NCI-H146 treated with DMSO at 0.1 percent for 48 hours (cell line): ENCODE measurements around the gene POU3F4.

Experiments
- DNase-seq: peaks from one replicate; lab custom pipeline; 2025; ENCODE audit not compliant: unreplicated experiment; lab: John Stamatoyannopoulos, UW

Gene POU3F4

DNA sequence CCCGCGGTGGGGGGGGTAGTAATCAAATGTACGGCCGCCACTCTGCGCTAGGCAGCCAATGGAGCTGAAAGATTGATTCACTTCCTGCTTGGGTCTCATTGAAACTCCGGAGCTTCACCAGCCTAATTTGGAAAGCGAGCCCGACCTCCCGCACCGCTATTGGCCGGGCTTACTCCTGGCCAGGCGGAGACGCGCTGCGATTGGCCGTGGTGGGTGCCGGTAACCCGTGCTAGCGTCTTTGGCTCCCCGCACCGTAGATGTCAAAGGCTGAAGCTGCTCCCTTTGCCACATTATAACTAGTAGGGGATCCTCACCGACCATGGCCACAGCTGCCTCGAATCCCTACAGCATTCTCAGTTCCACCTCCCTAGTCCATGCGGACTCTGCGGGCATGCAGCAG is at the start of gene POU3F4:
POU3F4 (plus strand) TSS at position 285 of the 400 bp plus-strand sequence; CDS start at position 320, 35 bp downstream.
- DNase-seq: no peak

GRCh38 chrX:83469551-83469950 is 38.5 kb upstream of the POU3F4 start:
- no peak for DNase-seq

GRCh38 chrX:83495898-83496297 is 12.2 kb upstream of the POU3F4 start:
- no peak for DNase-seq

GRCh38 chrX:83501003-83501402 is 7.1 kb upstream of the POU3F4 start:
- DNase-seq: no peak

- DNase-seq: no peak
Measured at GRCh38 chrX:83501530-83501929, 6.6 kb upstream of the POU3F4 start.

- DNase-seq: no peak
Measured at GRCh38 chrX:83504721-83505479, 3.2 kb upstream of the POU3F4 start.

DNA sequence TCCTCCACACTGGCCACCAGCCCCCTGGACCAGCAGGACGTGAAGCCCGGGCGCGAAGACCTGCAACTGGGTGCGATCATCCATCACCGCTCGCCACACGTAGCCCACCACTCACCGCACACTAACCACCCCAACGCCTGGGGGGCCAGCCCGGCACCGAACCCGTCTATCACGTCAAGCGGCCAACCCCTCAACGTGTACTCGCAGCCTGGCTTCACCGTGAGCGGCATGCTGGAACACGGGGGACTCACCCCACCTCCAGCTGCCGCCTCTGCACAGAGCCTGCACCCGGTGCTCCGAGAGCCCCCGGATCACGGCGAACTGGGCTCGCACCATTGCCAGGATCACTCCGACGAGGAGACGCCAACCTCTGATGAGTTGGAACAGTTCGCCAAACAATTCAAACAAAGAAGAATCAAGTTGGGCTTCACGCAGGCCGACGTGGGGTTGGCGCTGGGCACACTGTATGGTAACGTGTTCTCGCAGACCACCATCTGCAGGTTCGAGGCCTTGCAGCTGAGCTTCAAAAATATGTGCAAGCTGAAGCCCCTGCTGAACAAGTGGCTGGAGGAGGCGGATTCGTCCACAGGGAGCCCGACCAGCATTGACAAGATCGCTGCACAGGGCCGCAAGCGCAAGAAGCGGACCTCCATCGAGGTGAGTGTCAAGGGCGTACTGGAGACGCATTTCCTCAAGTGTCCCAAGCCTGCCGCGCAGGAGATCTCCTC is 600 bp downstream of the POU3F4 start:
- DNase-seq: no peak

DNA sequence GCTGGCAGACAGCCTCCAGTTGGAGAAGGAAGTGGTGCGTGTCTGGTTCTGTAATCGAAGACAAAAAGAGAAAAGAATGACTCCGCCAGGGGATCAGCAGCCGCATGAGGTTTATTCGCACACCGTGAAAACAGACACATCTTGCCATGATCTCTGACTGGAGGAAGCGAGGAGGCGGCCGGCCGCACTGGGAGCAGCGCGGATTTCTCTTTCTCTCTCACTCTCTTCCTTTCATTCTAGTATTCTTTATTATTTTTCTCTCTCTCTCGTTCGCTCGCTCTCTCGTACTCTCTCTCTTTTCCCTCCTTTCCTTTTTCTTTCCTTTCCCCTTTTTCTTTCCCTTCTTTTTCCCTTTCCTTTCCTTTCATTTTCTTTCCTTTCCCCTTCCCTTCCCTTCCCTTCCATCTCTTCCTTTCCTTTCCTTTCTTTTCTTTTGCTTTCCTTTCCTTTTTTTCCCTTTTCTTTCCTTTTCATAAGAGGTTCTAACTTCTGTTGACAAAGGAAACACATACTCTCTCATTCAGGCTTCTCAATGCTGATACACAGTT is 1.2 kb downstream of the POU3F4 start:
- no peak for DNase-seq

GRCh38 chrX:83510510-83511062 is 2.5 kb downstream of the POU3F4 start:
- DNase-seq: no peak

GRCh38 chrX:83511208-83511607 is 3.1 kb downstream of the POU3F4 start:
- DNase-seq: no peak

DNA sequence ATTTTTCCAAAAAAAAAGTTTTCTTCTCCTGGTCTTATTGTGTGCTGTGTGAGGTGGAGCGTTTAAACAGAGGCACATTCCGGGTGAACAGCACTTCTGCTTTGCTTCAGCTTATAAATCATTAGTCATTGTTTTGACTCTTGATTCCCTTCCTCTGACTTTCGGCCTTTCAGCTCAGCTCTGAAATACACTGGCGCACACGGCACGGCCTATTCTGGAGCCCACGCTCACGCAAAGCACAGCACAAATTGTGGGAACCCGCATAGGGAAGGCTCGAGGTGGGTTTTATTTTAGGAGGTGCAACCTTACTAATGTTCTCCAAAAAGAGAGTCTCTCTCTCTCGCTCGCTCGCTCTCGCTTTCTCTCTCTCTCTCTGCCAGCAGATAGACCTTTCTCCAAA is 4.0 kb downstream of the POU3F4 start:
- no peak for DNase-seq

- no peak for DNase-seq
Measured at GRCh38 chrX:83516597-83516996, 8.5 kb downstream of the POU3F4 start.

- no peak for DNase-seq
Measured at GRCh38 chrX:83521905-83522304, 13.8 kb downstream of the POU3F4 start.

- no peak for DNase-seq
Measured at GRCh38 chrX:83529950-83530349, 21.9 kb downstream of the POU3F4 start.

DNA sequence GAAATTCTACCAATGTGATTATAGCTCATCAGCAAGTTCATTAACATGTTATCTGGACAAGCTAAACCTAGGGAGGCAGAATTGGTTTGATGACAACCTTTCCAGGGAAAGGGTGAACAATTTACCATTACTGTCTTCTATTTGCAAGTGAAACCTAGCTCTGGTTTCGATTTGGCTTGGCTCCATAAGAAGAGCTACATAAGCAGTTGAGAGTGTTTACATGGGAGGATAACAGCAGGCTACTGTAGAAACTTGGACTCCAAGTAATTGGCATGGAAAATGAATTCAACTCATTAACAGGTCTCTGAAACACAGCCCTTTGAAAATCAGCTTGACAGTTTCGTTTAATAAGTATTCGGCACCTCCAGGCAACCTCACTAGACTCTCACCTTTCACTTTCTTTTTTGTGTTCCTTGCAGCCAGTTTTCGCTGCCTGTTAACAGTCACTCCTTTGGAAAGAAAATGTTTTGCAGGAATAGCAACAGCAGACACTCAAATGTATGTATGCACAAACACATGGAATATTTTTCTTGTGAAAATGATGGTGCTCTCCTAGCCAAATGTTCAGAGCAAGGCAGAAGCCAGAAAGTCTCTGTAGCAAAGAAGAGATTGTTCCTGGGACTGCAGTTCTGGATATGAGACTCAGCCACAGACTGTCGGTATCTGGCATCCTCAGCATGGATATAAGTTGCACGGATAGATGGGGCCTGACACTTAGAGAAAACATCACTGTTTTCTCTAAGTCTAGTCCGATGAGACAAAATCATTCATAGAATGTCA is 27.5 kb downstream of the POU3F4 start:
- no peak for DNase-seq
